HepG2 (cell line): Measurements from ENCODE around the gene MIF. TPM values are rescaled to one million over a fixed set of nuclear protein-coding genes. Genes with fewer than 3 reads are reported as not detected.

ENCODE experiments used
- ATAC-seq: fragments of 200-7000 bp; cut with Tn5 transposase; 3 replicates; pipeline ENCODE4 v1.9.1; 2020; ENCODE audit warnings: mild to moderate bottlenecking, moderate library complexity
- BruUV-seq: library from RNA; stranded (reverse); fragments of 400-500 nt; replicated peaks from 2 replicates; lab custom pipeline; 2021; lab: Mats Ljungman, UMichigan
- CTCF ChIA-PET: fragments of 300-600 bp; formaldehyde crosslinking; extraction: SDS; loops from one replicate; lab custom pipeline; 2021; ENCODE audit warnings: low total read pairs, inconsistent platforms, low intra/inter-chr PET ratio; lab: Yijun Ruan, JAX
- POLR2A ChIA-PET: fragments of 350-600 bp; sonication (Branson Sonifier 250); formaldehyde crosslinking; loops from one replicate; lab custom pipeline; 2020; ENCODE audit warnings: antibody characterized with exemption, inconsistent platforms; lab: Yijun Ruan, JAX
- DNase-seq: peaks from one replicate; pipeline ENCODE4 v3.0.0-alpha.2; 2015; ENCODE audit warnings: low spot score
- FAIRE-seq: peaks from 3 replicates; lab custom pipeline; 2011; peaks lifted over from hg19 to GRCh38; lab: Jason Lieb, UNC
- H2AFZ ChIP-seq: one replicate; pipeline ENCODE4 v1.6.1; 2011; ENCODE audit warnings: low read length, inconsistent platforms
- H3K27ac ChIP-seq: fragments of 300-600 bp; 3 replicates; pipeline ENCODE4 v1.8.0; 2011; ENCODE audit warnings: mixed run types, mild to moderate bottlenecking, mixed read lengths, low read length, inconsistent platforms; ENCODE audit not compliant: insufficient read depth; ENCODE audit errors: extremely low read length
- H3K27me3 ChIP-seq, 2 experiments: fragments of 200-600 bp in 1 of 2; 2 replicates in 1 of 2; 3 replicates in 1 of 2; pipeline versions ENCODE4 v1.6.0 to v1.8.0; 2011; ENCODE audit warnings: low read length in 2 of 2, mild to moderate bottlenecking in 2 of 2, moderate library complexity in 2 of 2, inconsistent platforms in 1 of 2; ENCODE audit not compliant: insufficient read depth in 2 of 2, control insufficient read depth in 1 of 2
- H3K36me3 ChIP-seq, 2 experiments: fragments of 200-600 bp in 1 of 2; replicated peaks in 1 of 2; 2 replicates in 1 of 2; 3 replicates in 1 of 2; pipeline versions ENCODE4 v1.5.1 to v1.8.0; 2011; ENCODE audit warnings: low read length in 2 of 2, inconsistent platforms in 1 of 2; ENCODE audit not compliant: insufficient read depth in 2 of 2, control insufficient read depth in 1 of 2
- H3K4me1 ChIP-seq: 2 replicates; pipeline ENCODE4 v1.5.1; 2012; ENCODE audit warnings: low read length, inconsistent platforms; ENCODE audit not compliant: insufficient read depth
- H3K4me2 ChIP-seq: 2 replicates; pipeline ENCODE4 v1.6.0; 2011; ENCODE audit warnings: low read depth, low read length, inconsistent platforms
- H3K4me3 ChIP-seq, 3 experiments: fragments of 200-600 bp in 1 of 3; sonication (generic), shearing (Covaris generic) in 1 of 3; replicated peaks in 1 of 3; 2 replicates each; pipeline ENCODE4 v1.5.1; 2011 to 2016; ENCODE audit warnings: low read length in 3 of 3, inconsistent platforms in 2 of 3, low read depth in 2 of 3, mild to moderate bottlenecking in 2 of 3, control low read depth in 1 of 3, mixed read lengths in 1 of 3; ENCODE audit not compliant: insufficient read depth in 1 of 3
- H3K79me2 ChIP-seq: one replicate; pipeline ENCODE4 v1.6.1; 2011; ENCODE audit warnings: low read length, inconsistent platforms; ENCODE audit not compliant: insufficient read depth
- H3K9ac ChIP-seq: 2 replicates; pipeline ENCODE4 v1.6.0; 2011; ENCODE audit warnings: mild to moderate bottlenecking, low read depth, low read length, inconsistent platforms; ENCODE audit not compliant: insufficient read depth
- H3K9me3 ChIP-seq: 2 replicates; pipeline ENCODE4 v1.5.1; 2012; ENCODE audit warnings: mild to moderate bottlenecking, low read length
- H4K20me1 ChIP-seq: 2 replicates; pipeline ENCODE4 v1.6.0; 2011; ENCODE audit warnings: inconsistent platforms, mild to moderate bottlenecking, low read length, moderate library complexity; ENCODE audit not compliant: insufficient read depth
- ADNP ChIP-seq: sonication (generic); formaldehyde crosslinking; IDR thresholded peaks from 2 replicates; pipeline ENCODE4 v1.4.0; 2020; ENCODE audit warnings: missing genetic modification reagents
- ARNT ChIP-seq: fragments of 450-650 bp; IDR thresholded peaks from 2 replicates; pipeline ENCODE4 v1.6.1; 2017
- ELF4 ChIP-seq: sonication (generic); formaldehyde crosslinking; IDR thresholded peaks from 2 replicates; pipeline ENCODE4 v1.5.0; 2020; ENCODE audit warnings: missing genetic modification reagents, mild to moderate bottlenecking, moderate library complexity, borderline replicate concordance
- GRHL1 ChIP-seq: sonication (generic); formaldehyde crosslinking; conservative IDR thresholded peaks from 2 replicates; pipeline ENCODE4 v1.8.0; 2022; ENCODE audit warnings: missing genetic modification reagents
- KDM3A ChIP-seq: IDR thresholded peaks from 2 replicates; pipeline ENCODE4 v1.6.1; 2018; ENCODE audit warnings: low read depth, missing compliant biosample characterization
- KMT2A ChIP-seq: sonication (generic); formaldehyde crosslinking; IDR thresholded peaks from 2 replicates; pipeline ENCODE4 v1.4.0; 2020; ENCODE audit warnings: missing genetic modification reagents
- MYNN ChIP-seq: sonication (generic); formaldehyde crosslinking; IDR thresholded peaks from 2 replicates; pipeline ENCODE4 v1.4.0; 2020; ENCODE audit warnings: mild to moderate bottlenecking, low read depth, missing genetic modification reagents
- PAWR ChIP-seq: sonication (generic); formaldehyde crosslinking; IDR thresholded peaks from 2 replicates; pipeline ENCODE4 v1.4.0; 2020; ENCODE audit warnings: missing genetic modification reagents, mild to moderate bottlenecking, borderline replicate concordance
- SIX4 ChIP-seq: sonication (generic); formaldehyde crosslinking; IDR thresholded peaks from 2 replicates; pipeline ENCODE4 v1.4.0; 2020; ENCODE audit warnings: missing genetic modification reagents
- ZFP36L2 ChIP-seq: sonication (generic); formaldehyde crosslinking; IDR thresholded peaks from 2 replicates; pipeline ENCODE4 v1.4.0; 2020; ENCODE audit warnings: missing genetic modification reagents
- ZFX ChIP-seq: sonication (generic); formaldehyde crosslinking; IDR thresholded peaks from 2 replicates; pipeline ENCODE4 v1.4.0; 2020; ENCODE audit warnings: mild to moderate bottlenecking, low read depth, missing genetic modification reagents, moderate library complexity
- ZNF44 ChIP-seq: sonication (generic); formaldehyde crosslinking; IDR thresholded peaks from 2 replicates; pipeline ENCODE4 v1.5.1; 2020; ENCODE audit warnings: mild to moderate bottlenecking, missing genetic modification reagents
- ZNF446 ChIP-seq: sonication (generic); formaldehyde crosslinking; IDR thresholded peaks from 2 replicates; pipeline ENCODE4 v1.5.0; 2020; ENCODE audit warnings: mild to moderate bottlenecking, missing genetic modification reagents
- ZNF530 ChIP-seq: sonication (generic); formaldehyde crosslinking; IDR thresholded peaks from 2 replicates; pipeline ENCODE4 v1.5.0; 2020; ENCODE audit warnings: low read depth, mild to moderate bottlenecking, missing genetic modification reagents
- ZNF629 ChIP-seq: sonication (generic); formaldehyde crosslinking; conservative IDR thresholded peaks from 2 replicates; pipeline ENCODE4 v1.5.0; 2020; ENCODE audit warnings: missing genetic modification reagents
- ZNF710 ChIP-seq: sonication (generic); formaldehyde crosslinking; IDR thresholded peaks from 2 replicates; pipeline ENCODE4 v1.5.0; 2020; ENCODE audit warnings: mild to moderate bottlenecking, missing genetic modification reagents, borderline replicate concordance
- ZSCAN9 ChIP-seq: IDR thresholded peaks from 2 replicates; pipeline ENCODE4 v1.6.1; 2016; ENCODE audit warnings: borderline replicate concordance
- WGBS: methylation state at CpG from one replicate; pipeline ENCODE4 v1.1.6; 2017; ENCODE audit warnings: low lambda C conversion rate; 5-methylcytosine and 5-hydroxymethylcytosine counted together
- in situ Hi-C: cut with HindIII; loops from 2 replicates; pipeline ENCODE4 v1.10.0; 2017; ENCODE audit warnings: low pct_unique_long_range_greater_than_20kb; ENCODE audit not compliant: extremely low pct_ligation_motif_present
- intact Hi-C: fragments of 100-400 bp; cut with micrococcal nuclease; formaldehyde crosslinking; loops from one replicate; pipeline ENCODE4 v1.10.0; 2022; ENCODE audit not compliant: unreplicated experiment
- polyA plus RNA-seq, 8 experiments: library from polyadenylated mRNA; depleted of rRNA in 3 of 8; stranded (reverse) in 7 of 8; unstranded in 1 of 8; fragments of >200 nt; fragmentation: Illumina TruSeq in 4 of 8; extraction: Trizol in 4 of 8; gene quantifications; 2 replicates each; pipeline versions ENCODE4 v1.2.1 to v1.2.3, GENCODE V29; 2011 to 2016; ENCODE audit warnings: low read depth in 4 of 8, missing spikeins in 1 of 8, mixed read lengths in 1 of 8; ENCODE audit not compliant: insufficient read depth in 1 of 8
- total RNA-seq, 5 experiments: library from RNA; depleted of rRNA; stranded (reverse); fragments of >200 nt; fragmentation: Illumina TruSeq; extraction: Trizol; gene quantifications; 2 replicates each; pipeline ENCODE4 v1.2.3, GENCODE V29; 2016; ENCODE audit warnings: low read depth in 1 of 5

MIF gene
- total and polyA plus RNA-seq, 2 of the 13 experiments (the other 11 are each of a cell fraction or from before 2014, with no cell fraction given) = 634 to 675 TPM

- no peaks in the 10 kb centered on the region for H3K79me2 ChIP-seq
- POLR2A ChIA-PET = no interaction called here
- no peak for DNase-seq
- no peak overlapping the region for H3K4me2 ChIP-seq
- peaks cover 35% of the 10 kb centered on the region for H3K4me1 ChIP-seq
- no peak overlapping the region for H3K9ac ChIP-seq
- H3K27me3 ChIP-seq = no peaks in the 10 kb centered on the region
- intact Hi-C loops (no loop called here), in situ Hi-C loops (no loop called here)
- no TSS peak for BruUV-seq
- H4K20me1 ChIP-seq = no peaks in the 10 kb centered on the region
- H3K9me3 ChIP-seq = no peaks in the 10 kb centered on the region
- H3K27ac ChIP-seq = no peak overlapping the region
- H2AFZ ChIP-seq = no peak overlapping the region
- CTCF ChIA-PET = no interaction called here
- no peak overlapping the region for H3K4me3 ChIP-seq
- no peak for FAIRE-seq
- no peak for TF ChIP-seq ARNT
- TF ChIP-seq PAWR (CRISPR knock-in tag) = no peak
- no peak for TF ChIP-seq MYNN
- no peak for TF ChIP-seq ZNF710 (CRISPR knock-in tag)
- no peak for TF ChIP-seq ZNF446 (CRISPR knock-in tag)
- no peak for TF ChIP-seq ZNF530 (CRISPR knock-in tag)
- TF ChIP-seq KDM3A = no peak
- no peak for TF ChIP-seq KMT2A (CRISPR knock-in tag)
- TF ChIP-seq ADNP (CRISPR knock-in tag) = no peak
- no peak for TF ChIP-seq ZNF629 (CRISPR knock-in tag)
- TF ChIP-seq ELF4 = no peak
- no peak for TF ChIP-seq GRHL1 (CRISPR knock-in tag)
- no peak for TF ChIP-seq ZSCAN9 (CRISPR knock-in tag)
- TF ChIP-seq ZFP36L2 (CRISPR knock-in tag) = no peak
- TF ChIP-seq ZFX = no peak
- no peak for TF ChIP-seq ZNF44 (CRISPR knock-in tag)
- TF ChIP-seq SIX4 (CRISPR knock-in tag) = no peak
- WGBS = 100% methylated on average over 1 of the region's 9 CpGs
- no peak for ATAC-seq
- H3K36me3 ChIP-seq = peaks cover 2 to 5% of the 10 kb centered on the region in 2 experiments; a peak in 1 of 5 replicates
Measured at GRCh38 chr22:23883658-23884057, 10.5 kb upstream of the MIF start.
